Inflammatory macrophage (primary cell): ENCODE results near the gene PKN2.

Source experiments
- DNase-seq, 2 donors: peaks; one replicate each; pipeline ENCODE4 v3.0.0-alpha.2; 2020 to 2022
- total RNA-seq, 18 experiments: gene quantifications; one replicate each; lab custom pipeline; 2026; ENCODE audit warnings: mixed read lengths in 6 of 18, inconsistent platforms in 2 of 18; lab: John Stamatoyannopoulos, UW

Gene PKN2
- total RNA-seq: 15.9 to 59.5 (median 34.6) reads per million in 18 experiments

DNA sequence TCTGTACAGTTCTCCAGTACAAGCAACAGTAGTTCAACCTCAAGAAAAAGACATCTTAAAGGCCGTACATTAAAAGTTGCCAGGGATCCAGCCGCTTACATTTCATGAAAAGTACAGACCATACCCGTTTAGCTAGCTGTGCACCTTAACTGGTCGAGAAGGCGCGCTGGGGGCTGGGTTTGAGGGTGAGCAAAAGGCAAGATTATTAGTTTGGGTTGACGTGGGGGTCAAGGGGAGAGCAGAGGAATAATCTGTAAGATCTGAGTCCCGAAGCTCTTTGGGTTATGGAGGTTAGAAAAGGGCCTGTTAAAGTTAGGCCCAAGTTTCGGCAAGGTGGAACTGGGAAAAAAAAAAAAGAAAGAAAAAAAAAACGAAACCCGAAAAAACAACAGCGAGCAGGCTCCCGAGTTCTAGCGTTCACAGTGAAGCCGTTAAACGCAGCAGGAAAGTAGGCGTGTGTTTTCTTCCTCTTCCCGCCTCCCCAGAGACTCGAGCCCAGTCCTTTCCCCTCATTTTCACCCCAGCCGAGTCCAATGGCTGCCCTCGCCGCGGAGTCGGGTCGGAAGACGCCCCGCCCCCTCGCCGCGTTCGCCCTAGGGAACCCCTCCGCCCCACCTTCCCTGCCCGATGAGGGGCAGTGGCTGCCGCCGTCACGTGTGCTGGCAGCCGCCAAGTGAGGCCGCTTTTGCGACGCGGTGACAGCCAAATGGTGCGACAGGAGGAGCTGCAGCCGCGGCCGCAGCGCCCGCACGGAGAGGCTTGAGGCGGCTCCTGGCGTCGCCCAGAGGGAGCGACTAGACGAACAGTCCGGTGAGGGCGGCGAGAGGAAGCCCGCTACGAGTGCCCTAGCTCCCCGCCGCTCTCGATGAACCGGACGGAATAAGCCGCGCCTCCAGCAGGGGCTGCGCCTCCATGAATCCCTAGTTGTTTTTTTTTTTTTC lies at the start of gene PKN2:
PKN2 (plus strand) TSS at position 733 of the 941 bp plus-strand sequence. CDS start 308 bp downstream, outside the sequence.
- peak; percentile 99 to 100 for DNase-seq

DNA sequence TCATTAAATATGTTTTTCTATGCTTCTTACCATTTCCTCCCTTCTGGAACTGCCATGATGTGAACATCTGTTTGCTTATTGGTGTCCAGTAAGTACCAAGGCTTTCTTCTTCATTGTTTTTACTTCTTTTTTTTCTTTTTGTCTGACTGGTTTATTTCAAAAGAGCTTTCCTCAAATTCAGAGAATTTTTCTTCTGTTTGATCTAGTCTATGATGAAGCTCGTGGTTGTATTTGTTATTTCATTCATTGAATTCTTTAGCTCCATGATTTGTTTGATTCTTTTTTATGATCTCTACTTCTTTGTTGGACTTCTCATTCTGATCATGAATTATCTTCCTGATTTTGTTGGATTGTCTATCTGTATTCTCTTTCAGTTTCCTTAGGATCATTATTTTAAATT lies 49.5 kb upstream of the PKN2 start:
- DNase-seq: no peak

DNA sequence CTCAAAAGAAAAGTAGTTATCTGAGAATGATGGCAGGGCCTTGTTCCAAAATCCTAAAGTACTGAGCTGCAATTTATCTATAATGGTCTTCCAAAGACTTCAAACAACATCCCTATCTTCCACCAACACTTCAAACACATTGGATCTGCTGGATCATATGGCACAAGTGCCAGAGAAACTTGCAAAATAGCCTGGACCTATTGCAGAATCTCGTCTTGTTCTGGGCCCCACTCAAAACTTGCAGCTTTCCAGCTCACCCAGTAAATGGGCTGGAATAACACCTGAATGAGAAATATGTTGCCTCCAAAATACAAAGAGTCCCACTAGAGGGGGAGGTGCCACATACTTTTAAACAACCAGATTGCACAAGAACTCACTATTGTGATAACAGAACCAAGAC lies 44.0 kb upstream of the PKN2 start:
- no peak for DNase-seq

DNA sequence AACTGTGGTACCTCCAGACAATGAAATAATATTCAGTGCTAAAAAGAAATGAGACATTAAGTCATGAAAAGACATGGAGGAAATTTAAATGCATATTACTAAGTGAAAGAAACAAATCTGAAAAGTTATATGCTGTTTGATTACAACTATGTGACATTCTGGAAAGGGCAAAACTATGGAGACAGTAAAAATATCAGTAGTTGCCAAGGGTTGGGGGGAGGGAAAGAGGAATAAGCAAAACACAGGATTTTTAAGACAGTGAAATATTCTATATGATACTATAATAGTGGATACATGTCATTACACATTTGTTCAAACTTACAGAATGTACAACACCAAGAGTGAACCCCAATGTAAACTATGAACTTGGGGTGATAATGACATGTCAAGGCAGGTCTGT lies 38.2 kb upstream of the PKN2 start:
- no peak for DNase-seq

DNA sequence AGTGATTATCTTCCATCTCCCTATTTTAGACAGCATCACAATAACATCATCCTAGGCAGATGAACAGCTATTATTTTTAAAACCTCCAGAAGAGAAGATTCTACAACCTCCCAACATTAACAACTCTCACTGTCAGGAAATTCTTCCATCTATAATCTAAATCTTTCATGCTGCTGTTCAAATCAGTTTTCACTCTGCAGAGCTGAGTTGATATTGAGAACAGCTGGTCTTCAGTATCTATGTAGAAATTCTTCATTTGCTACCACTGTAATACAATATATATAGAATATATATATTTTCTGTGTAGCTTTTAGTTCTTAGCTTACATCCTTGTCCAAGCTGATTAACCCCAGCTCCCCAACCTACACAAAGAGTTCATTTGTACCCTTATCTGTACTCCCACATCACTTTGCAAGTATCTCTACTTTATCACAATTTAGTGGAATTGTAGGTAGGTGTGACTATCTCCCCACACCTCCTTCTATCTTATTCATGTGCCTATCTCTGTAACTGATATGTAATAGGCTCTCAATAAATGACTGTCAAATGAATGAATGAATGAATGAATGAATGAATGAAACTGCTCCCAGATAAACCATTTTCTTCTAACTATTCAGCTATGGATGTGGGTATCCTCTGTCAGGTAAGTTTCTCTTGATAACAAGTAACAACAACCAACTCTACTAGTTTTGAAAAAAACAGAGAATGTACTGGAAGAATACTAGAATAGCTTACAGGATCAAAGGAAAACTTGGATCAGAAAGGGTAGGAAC lies 37.4 kb upstream of the PKN2 start:
- DNase-seq: no peak

DNA sequence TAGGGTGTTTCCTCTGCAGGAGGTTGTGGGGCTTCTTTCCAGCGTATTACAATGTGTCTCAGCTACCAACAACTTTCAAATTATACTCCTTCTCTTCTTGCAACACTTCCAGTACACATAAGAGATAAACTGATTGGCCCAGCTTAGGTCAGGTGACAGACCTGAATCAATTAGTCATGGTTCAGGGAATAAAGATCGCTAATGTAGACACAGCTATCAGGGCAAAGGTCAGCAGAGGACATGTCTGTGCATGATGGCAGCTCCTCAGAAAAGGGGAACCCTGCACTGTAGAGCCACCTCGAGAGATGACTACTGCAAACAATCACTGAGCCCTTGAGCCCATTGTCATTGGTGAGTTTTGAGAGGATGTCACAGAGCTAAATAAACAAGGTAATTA lies 36.8 kb upstream of the PKN2 start:
- DNase-seq: peak; percentile 8 to 10

DNA sequence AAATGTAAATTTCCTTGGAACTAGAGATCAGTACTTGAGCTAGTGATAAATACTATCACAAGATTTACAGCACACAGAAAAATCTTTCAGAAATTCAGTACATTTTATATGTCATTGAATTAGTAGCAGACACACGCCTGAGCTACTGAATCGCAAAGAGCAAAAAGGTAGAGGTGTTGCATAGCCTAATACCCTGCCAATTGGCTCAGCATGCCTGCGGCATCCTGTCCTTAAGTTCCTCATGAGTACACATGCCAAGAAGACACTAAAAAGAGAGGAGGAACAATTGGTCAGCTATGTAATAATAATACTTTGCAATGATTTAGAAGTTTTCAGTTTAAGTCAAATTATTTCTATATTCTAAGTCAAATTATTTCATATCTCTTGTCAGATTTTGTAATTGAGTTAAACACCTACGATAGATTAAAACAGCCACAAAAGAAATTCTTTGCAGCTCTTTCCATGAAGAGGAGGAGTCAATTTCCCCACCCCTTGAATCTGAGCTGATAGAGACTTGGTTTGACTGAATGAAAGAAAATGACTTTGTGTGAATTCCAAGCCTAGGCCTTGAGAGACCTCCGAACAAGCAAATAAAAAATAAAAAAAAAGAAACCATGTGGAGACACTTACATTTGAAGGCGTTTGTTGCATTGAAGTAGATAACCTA lies 36.2 kb upstream of the PKN2 start:
- DNase-seq: no peak

DNA sequence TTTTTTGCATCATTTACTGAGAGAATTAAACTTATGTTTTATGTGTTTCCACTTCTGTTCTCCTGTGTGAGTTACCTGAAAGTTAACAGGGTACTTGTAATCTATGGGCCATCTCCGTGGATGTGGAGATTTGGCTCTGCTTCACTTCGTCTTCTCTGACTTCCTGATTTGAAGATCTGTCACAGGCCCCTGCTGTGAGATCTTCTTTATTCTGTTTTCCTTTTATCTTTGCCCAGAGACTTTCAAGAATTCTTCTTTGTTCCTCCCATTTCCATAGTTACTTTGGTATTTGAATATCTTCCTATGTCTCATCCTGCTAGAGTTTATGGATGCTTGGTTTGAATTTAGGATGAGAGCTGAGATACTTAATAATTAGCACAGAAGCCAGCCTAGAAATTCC lies 35.4 kb upstream of the PKN2 start:
- no peak for DNase-seq

DNA sequence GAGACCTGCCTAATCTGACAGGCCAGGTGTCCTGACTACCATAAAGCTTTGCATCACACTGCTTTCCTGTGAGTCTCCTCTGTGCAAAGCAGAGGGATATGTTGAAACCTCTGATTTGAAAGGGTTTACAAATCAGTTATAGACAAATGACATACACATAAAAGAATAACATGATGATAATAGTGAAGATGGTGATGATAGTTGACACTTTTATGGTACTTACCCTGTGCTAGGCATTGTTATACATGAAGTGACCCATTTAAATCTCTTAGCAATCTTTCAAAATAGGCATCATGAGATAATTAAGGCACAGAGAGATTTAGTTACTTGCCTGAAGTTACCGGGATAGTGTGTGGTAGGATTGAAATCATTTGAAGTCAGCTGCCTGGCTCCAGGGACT lies 34.1 kb upstream of the PKN2 start:
- DNase-seq: no peak

DNA sequence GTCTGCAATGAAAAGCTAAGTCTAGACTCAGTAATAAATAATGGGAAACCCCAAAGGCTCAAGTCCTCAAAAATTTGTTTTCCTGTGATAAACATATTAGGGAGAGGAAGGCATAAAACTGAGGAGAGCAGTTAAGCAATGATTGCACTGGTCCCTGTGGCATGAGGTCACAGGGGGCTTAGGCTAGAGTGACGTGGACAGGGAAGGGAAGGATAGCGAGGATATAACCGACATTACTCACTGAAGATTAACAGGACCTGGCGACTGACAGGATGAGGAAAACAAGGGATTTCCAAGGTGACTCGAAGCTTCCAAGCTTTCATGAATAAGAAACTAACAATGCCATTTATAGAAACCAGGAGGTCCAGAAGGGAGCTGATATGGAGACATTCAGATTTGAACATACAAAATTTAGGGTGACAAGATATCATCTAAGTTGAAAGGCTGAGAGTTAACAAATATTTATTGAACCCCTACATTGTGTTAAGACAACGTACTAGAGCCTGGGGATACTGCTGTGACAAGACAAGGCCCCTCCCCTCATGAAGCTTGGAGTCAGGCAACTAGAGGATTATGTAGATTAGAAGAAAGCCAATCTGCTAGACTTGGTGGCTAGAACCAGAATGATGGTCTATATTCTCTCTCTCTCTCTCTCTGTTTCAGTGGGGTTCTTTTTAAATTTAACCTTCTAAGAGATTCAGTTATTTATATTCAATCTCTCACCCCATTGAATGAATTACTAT lies 33.2 kb upstream of the PKN2 start:
- DNase-seq: no peak

DNA sequence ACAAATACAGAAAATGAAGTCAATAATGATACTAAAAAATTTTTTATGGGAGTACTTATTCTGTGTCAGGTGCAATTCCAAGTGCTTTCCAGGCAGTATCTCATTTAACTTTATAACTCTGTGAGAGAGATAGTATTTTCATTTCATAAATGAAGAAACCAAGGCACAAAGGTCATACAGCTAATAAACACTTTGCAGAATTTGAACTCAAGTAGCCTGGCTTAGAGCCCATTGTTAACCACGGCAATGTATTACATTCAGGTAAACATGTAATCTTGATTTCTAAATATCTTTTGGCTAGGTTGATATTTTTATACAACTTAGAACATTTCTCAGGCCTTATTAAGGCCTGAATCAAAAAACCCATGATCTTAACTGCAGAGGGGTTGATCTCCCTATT lies 28.9 kb upstream of the PKN2 start:
- DNase-seq: no peak

DNA sequence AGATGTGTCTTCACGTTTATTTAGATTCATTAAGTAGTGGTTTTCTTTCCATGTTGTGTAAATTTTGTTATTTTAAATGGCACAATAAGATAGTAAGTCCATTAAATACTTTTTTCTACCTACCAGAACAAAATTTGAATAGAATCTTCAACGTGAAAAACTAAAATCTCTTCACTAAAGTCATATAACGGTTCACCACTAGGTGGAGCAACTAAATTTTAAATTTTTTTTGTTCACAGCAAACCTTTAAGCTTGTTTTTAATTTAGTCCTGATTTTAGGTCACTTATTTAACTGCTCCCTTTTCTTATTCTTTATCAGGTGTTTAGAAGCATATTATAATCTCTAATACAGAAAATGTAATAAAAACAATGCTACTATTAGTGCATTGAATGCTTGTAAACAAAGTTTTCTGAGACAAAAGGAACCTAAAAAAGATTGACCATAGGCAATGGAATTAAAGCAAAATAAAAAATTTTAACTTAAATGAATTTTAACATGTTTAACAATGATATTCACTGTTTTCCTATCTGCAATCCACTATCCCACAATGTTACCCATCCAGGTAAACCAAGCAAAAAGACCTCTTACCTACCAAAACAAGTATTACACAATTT lies 28.3 kb upstream of the PKN2 start:
- peak; percentile 4 to 58 for DNase-seq

DNA sequence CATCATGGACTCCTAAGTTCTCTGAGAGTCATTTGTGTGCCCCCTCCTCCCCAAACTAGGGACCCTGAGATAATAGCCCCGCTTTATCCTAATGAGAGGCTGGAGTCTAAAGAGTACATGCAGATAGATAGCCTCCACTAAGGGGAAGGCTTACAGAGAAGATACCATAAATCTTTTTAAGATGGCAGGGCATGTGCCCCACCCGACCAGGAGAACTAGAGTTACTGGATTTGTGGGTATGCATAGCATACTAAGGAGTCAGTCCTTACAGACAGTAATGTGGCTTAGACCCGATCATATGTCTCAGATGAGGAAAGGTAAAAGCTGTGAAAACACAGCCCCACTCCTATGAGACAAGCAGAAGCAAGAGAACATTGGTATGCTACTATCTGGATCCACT lies 25.7 kb upstream of the PKN2 start:
- no peak for DNase-seq

DNA sequence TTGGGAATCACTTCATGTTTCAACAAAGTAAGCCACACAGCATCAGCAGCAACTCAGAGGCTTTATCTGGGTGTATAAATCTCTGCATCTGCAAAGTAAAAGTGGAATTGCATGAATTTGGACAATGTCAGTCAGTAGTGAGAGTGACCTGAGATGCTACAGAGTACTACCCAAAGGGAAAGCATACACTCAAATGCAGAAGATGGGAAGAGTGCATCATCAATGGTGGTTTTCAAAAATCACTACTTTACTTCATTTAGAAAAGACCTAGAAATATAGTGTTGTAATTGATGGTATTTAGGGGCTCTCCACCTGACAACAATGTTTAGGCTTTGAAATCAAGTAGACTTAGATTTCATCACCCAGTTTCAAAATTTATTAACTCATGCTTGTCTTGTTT lies 24.5 kb upstream of the PKN2 start:
- no peak for DNase-seq

DNA sequence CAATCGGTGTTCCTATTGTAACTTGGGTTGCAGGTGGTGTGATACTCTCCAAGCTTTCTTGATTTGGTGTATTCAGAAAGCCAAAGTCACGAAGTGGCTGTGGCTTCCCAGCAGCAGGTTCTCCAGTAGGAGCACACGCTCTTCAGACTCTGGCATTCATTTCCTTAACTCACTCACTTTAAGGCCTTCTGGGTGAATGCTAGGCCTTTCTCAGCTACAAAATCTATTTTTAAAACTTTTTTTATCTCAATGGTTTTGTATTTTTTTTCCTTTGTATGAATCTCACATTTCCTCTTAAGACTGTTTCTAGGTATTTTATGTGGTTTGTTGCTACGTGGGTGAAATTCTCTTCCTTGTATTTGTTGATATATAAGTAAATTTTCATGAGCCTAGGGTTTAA lies 22.9 kb upstream of the PKN2 start:
- DNase-seq: no peak

DNA sequence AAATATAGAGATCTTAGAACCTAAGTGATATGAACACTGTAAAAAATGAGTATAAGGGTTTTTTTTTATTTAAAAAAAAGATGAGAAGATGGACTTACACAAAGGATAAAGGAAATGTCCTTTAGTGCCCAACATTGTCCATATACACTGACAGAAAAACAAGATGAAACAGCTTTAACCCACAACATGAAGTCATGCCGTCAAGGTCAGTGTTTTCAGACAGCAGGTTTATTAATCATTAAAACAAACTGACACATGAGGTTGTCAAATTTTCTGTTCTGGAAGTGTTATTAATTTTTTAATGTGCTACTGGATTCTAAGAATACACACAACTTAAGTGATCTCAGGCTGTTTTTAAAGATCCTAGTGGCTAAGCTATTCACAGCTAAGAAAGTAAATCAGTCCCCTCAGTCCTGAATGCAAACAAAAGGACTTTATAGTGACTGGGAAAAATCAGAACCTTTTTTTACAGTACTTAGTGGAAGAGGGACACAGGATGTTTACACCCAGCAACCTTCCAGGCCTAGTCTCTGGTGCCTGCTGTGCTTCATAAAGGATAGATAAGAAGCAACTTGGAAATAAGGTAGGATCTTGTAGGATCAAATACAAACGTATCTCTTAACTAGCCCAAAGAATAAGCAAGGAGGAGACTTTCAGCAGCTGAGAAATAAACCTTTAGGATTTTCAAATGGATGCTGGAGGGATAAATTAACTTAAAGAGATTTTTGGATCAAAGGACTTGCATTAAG lies 21.9 kb upstream of the PKN2 start:
- no peak for DNase-seq

DNA sequence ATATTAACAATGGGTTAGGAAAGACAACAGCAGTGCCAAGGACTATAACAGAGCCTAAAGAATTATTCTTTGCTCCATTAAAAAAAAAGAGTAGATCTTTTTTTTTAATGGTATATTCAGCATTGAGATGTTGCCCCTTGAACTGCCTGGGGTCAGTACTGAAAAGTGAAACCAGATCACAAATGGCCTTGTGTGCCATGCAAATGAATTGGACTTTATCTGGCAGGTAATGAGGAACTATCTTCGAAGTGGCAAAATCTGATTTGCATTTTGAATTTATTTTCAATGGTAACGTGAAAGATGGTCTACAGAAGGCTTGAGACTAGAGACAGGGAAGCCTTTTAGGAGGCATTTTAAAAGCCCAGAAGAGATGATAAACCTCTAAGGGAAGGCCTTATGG lies 21.4 kb upstream of the PKN2 start:
- DNase-seq: no peak

DNA sequence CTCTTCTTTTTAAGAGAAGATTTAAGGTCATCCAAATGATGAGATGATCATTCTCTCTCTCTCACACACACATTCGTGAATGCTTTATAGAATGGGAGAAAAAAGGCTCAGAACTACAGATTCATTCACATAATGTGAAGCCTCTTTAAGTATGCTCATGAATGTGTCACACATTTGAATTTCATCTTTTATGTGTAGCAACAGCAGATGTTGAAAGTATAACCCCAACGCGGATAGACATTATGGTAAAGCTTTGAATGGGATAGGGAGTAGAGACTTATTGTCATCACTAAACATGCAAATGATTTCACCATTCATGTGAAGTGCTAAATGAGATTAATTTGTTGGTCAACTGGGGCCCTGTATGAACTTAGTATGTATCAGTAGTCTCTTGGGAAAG lies 15.7 kb upstream of the PKN2 start:
- DNase-seq: no peak

DNA sequence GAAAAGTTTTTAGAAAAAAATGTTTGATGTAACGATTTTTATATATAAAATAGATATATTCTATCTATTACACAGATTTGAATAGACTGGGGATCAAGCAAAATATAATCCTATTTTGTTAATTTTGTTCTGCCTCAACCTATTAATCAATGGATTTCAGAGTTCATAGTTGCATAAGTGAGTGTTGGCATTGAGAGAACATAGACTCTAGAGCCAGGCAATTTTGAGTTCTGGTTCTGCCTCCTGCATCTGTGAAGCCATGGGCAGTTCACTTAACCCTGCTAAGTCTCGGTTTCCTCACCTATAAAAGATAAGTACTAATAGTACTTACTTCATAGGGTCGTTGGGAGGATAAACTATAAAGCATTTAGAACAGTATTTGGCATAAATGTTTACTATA lies 13.6 kb upstream of the PKN2 start:
- DNase-seq: no peak

DNA sequence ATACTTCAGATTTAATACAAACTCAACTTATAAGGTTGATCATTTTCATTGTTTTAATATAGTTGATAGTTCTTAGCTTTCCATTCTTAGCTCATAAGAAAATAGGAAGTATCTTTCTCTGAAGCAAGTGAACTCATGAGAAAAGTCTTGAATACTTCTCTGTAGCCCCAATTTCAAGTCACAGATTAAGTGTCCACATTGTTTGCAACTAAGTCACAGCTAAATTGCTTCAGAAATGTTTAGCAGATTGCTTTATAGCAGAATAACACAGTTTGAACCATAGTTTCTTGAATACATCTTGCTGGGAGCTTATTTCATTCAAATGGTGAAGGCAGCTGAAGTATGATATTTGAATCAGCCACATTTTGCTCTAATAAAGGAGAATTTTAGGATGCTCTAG lies 10.6 kb upstream of the PKN2 start:
- no peak for DNase-seq

DNA sequence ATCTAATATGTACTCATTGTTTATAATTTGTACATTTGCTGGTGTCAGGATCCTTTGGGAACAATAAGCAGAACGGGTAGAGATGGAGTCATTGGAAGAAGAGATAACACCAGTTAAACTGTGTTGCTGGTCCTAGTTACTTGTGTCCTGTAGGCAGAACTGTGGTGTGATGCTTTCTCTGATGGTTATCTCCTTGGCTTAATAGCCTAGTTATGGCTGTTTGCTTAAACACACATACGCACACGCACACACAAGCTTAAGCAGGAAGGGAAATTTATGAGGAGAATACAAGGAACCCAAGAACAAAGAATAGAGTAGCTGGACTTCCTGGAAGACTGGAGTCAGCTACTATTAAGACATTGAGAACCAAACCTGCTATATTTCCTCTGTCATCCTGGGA lies 5.7 kb upstream of the PKN2 start:
- DNase-seq: no peak
